ENCODE results near the gene ST3GAL2.

DNA sequence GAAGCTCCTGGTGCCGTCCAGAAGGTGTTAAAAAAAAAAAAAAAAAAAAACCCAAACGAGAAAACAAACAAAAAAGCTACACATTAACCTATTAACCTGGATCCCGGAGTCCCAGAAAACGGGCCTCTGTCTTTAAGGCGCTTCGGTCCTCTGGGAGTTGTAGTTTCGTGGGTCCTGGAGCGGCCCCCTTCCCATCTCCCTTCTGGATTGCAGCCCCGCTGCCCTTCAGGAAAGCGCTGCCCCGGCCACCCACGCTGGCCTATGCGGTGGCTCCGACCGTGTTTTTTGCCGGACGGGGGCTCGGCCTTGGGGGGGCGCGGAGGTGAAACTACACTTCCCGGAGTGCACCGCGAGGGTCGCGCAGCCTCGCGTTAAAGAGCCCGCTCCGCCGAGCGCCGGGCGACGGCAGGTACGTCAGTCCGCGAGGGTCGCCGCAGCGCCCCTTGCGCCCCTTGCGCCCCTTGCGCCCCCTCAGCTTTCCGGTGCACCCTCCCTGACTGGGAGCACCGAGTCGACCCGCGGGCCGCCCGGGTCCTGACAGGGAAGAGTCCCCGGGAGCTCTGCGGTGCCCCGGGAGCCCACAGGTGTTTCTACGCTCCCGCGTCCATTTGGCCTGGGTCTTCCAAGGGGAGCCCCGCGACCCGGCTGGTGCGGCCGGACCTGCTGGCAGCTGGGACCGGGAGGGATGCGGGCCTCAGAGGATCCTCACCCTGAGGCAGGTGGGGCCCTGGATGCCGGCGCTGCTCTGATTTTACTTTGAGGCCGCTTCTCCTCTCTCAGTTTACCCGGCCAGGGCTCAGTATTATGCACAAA, 15.5 kb upstream of the ST3GAL2 start, which contains the start of gene FCSK:
- no peak for TF ChIP-seq SUZ12 (IDR thresholded peaks at IDR 0.05; ENCODE audit: extremely low read depth, insufficient read depth, insufficient read length)
- TF ChIP-seq ZNF274 (IDR thresholded peaks at IDR 0.05; ENCODE audit: low read depth, low read length), result no peak
- no peak for TF ChIP-seq YY1 (IDR thresholded peaks at IDR 0.05; ENCODE audit: insufficient read depth, insufficient read length)
